GM18873 (cell line): ENCODE results near the gene MDM2.

Experiments used
- ATAC-seq: cut with Tn5 transposase; IDR thresholded peaks from one replicate; pipeline ENCODE4 v1.9.1; 2021; ENCODE audit warnings: mild to moderate bottlenecking, moderate library complexity, moderate number of reproducible peaks; ENCODE audit not compliant: unreplicated experiment, low FRiP score

MDM2 gene

GRCh38 chr12:68896881-68897540 is 89.0 kb downstream of the MDM2 start:
- ATAC-seq = no peak

GRCh38 chr12:68899251-68899771 is 91.3 kb downstream of the MDM2 start:
- no peak for ATAC-seq

DNA sequence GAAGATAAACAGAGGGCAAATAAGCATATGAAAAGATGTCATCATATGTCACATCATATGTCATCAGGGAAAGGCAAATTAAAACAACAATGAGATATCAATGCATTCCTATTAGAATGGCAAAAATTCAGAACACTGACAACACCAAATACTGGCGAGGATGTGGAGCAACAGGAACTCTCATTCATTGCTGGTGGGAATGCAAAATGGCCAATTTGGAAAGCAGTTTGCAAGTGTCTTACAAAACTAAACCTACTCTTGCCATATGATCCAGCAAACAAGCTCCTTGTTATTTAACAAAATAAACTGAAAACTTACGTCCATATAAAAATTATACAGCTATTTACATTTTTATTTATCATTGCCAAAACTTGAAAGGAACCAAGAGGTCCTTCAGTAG is 92.3 kb downstream of the MDM2 start:
- no peak for ATAC-seq
